Hepatocyte (in vitro differentiated cells): ENCODE results near the gene TPD52L2. TPM values are rescaled to one million over a fixed set of nuclear protein-coding genes. Genes with fewer than 3 reads are reported as not detected.

Source experiments
- DNase-seq: peaks from one replicate; pipeline ENCODE4 v3.0.0-alpha.2; 2016; ENCODE audit warnings: low spot score
- H2AFZ ChIP-seq: fragments of 200-600 bp; sonication (generic); 2 replicates; pipeline ENCODE4 v1.6.0; 2016; ENCODE audit warnings: antibody characterized with exemption, mild to moderate bottlenecking
- H3K27ac ChIP-seq: fragments of 200-600 bp; sonication (generic); 2 replicates; pipeline ENCODE4 v1.5.1; 2016; ENCODE audit warnings: mild to moderate bottlenecking
- H3K27me3 ChIP-seq: fragments of 200-600 bp; sonication (generic); 2 replicates; pipeline ENCODE4 v1.6.1; 2016
- H3K36me3 ChIP-seq: fragments of 200-600 bp; sonication (generic); replicated peaks from 2 replicates; pipeline ENCODE4 v1.5.1; 2016; ENCODE audit warnings: low read depth; ENCODE audit not compliant: insufficient read depth
- H3K4me1 ChIP-seq: fragments of 200-600 bp; sonication (generic); 2 replicates; pipeline ENCODE4 v1.5.1; 2016; ENCODE audit warnings: mild to moderate bottlenecking, moderate library complexity; ENCODE audit not compliant: insufficient read depth
- H3K4me2 ChIP-seq: fragments of 200-600 bp; sonication (generic); 2 replicates; pipeline ENCODE4 v1.6.0; 2016
- H3K4me3 ChIP-seq: fragments of 200-600 bp; sonication (generic); 2 replicates; pipeline ENCODE4 v1.5.1; 2016; ENCODE audit warnings: mild to moderate bottlenecking
- H3K79me2 ChIP-seq: fragments of 200-600 bp; sonication (generic); 2 replicates; pipeline ENCODE4 v1.6.0; 2017; ENCODE audit warnings: mild to moderate bottlenecking
- H3K9me2 ChIP-seq: fragments of 200-600 bp; sonication (generic); replicated peaks from 2 replicates; pipeline ENCODE4 v1.6.0; 2017; ENCODE audit warnings: mild to moderate bottlenecking; ENCODE audit not compliant: insufficient read depth
- H3K9me3 ChIP-seq: fragments of 200-600 bp; sonication (generic); 2 replicates; pipeline ENCODE4 v1.5.1; 2016; ENCODE audit warnings: low read depth, mild to moderate bottlenecking
- H4K20me1 ChIP-seq: fragments of 200-600 bp; sonication (generic); 2 replicates; pipeline ENCODE4 v1.6.0; 2016; ENCODE audit warnings: mild to moderate bottlenecking; ENCODE audit not compliant: insufficient read depth, poor library complexity, severe bottlenecking
- EZH2 ChIP-seq: fragments of 200-600 bp; sonication (generic); IDR thresholded peaks from 2 replicates; pipeline ENCODE4 v1.6.1; 2016; ENCODE audit warnings: antibody characterized with exemption, mild to moderate bottlenecking, borderline replicate concordance
- EZH2phosphoT487 ChIP-seq: fragments of 200-600 bp; sonication (generic); IDR thresholded peaks from one replicate; pipeline ENCODE4 v1.6.1; 2018; ENCODE audit warnings: antibody characterized with exemption, mild to moderate bottlenecking, low read depth, moderate library complexity; ENCODE audit not compliant: unreplicated experiment, severe bottlenecking
- WGBS: methylation state at CpG from one replicate; pipeline ENCODE4 v1.1.6; 2016; ENCODE audit warnings: low lambda C conversion rate; ENCODE audit errors: missing lambda C conversion rate; 5-methylcytosine and 5-hydroxymethylcytosine counted together
- polyA plus RNA-seq: library from polyadenylated mRNA; unstranded; fragments of >200 nt; fragmentation: Nextera tagmentation; extraction: Ambion mirVana; gene quantifications from 2 replicates; pipeline ENCODE4 v1.2.1, GENCODE V29; 2016
- total RNA-seq: library from RNA; depleted of rRNA; stranded (reverse); fragments of >200 nt; gene quantifications from 2 replicates; pipeline ENCODE4 v1.2.3, GENCODE V29; 2014
- TF ChIP-seq, protein P1 (sequence below): fragments of 200-600 bp; sonication (generic); IDR thresholded peaks from 2 replicates; pipeline ENCODE4 v1.5.1; 2016; ENCODE audit warnings: antibody characterized with exemption, mild to moderate bottlenecking; ENCODE audit not compliant: poor library complexity

The TPD52L2 gene
- 83.2 and 86.2 TPM in 2 replicates for total RNA-seq
- 93.8 and 98.1 TPM in 2 replicates for polyA plus RNA-seq

DNA sequence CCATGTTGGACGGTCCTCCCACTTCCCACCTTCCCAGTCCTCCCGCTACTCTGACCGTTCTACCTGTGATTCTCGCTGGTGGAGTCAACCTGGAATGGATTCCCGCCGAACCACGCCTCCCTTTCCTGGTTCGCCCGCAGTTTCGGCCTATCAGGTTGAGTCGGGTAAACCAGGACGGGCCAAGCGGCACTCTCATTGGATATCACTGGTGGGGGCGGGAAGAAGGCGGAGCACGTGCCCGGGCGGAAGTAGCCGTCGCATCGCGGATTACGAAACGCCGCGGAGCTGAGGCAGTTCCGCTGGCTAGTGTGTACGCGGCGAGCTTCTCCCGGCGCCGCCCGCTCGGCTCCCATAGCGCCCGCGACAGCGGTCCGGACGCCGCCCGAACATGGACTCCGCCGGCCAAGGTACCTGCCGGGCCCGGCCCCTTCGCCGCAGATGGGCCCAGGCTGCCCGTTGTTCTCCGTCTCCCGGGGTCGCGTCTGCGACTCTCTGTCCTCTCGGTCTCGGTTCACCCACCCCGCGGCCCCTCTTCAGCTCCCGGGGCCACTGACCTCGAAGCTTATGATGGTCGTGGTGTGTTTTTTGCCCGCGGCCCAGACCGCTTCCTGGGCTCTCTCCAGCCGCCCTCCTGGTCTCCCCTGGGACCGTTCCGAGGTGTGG lies at the start of gene TPD52L2:
TSS of gene TPD52L2 (plus strand) at position 293 of the 663 bp plus-strand sequence. CDS start at position 389, 96 bp downstream.
- Histone ChIP-seq H2AFZ (peak within 1 kb of the TSS; percentile 66), H3K27ac (peak within 1 kb of the TSS; percentile 94), H3K9me2 (no peaks in the 10 kb centered on the region), H3K79me2 (peaks cover 44% of the 10 kb centered on the region), H3K36me3 (no peaks in the 10 kb centered on the region), H4K20me1 (peaks cover 10% of the 10 kb centered on the region), H3K4me3 (peak within 1 kb of the TSS; percentile 67), H3K9me3 (no peaks in the 10 kb centered on the region), H3K4me1 (peaks cover 15% of the 10 kb centered on the region), H3K27me3 (no peaks in the 10 kb centered on the region), H3K4me2 (peak within 1 kb of the TSS; percentile 88)
- DNase-seq = peak; percentile 99
- under 1% methylated on average over 66 of the region's 68 CpGs for WGBS
- no peak for TF ChIP-seq EZH2phosphoT487
- TF ChIP-seq, protein P1, sequence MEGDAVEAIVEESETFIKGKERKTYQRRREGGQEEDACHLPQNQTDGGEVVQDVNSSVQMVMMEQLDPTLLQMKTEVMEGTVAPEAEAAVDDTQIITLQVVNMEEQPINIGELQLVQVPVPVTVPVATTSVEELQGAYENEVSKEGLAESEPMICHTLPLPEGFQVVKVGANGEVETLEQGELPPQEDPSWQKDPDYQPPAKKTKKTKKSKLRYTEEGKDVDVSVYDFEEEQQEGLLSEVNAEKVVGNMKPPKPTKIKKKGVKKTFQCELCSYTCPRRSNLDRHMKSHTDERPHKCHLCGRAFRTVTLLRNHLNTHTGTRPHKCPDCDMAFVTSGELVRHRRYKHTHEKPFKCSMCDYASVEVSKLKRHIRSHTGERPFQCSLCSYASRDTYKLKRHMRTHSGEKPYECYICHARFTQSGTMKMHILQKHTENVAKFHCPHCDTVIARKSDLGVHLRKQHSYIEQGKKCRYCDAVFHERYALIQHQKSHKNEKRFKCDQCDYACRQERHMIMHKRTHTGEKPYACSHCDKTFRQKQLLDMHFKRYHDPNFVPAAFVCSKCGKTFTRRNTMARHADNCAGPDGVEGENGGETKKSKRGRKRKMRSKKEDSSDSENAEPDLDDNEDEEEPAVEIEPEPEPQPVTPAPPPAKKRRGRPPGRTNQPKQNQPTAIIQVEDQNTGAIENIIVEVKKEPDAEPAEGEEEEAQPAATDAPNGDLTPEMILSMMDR = no peak
- TF ChIP-seq EZH2 = no peak

GRCh38 chr20:63815615-63816253 lies 49.3 kb upstream of the TPD52L2 start:
- H3K4me3 ChIP-seq = no peak overlapping the region
- H3K27ac ChIP-seq = no peak overlapping the region
- no peaks in the 10 kb centered on the region for H3K9me3 ChIP-seq
- H3K4me2 ChIP-seq = no peak overlapping the region
- H3K27me3 ChIP-seq = no peaks in the 10 kb centered on the region
- no peaks in the 10 kb centered on the region for H3K4me1 ChIP-seq
- no peaks in the 10 kb centered on the region for H4K20me1 ChIP-seq
- H3K79me2 ChIP-seq = no peaks in the 10 kb centered on the region
- H3K9me2 ChIP-seq = no peaks in the 10 kb centered on the region
- DNase-seq = no peak
- WGBS = 97% methylated on average over 14 of the region's 14 CpGs
- H2AFZ ChIP-seq = no peak overlapping the region
- TF ChIP-seq, protein P1 = no peak
- no peak for TF ChIP-seq EZH2
- no peak for TF ChIP-seq EZH2phosphoT487
- H3K36me3 ChIP-seq = no peaks in the 10 kb centered on the region

DNA sequence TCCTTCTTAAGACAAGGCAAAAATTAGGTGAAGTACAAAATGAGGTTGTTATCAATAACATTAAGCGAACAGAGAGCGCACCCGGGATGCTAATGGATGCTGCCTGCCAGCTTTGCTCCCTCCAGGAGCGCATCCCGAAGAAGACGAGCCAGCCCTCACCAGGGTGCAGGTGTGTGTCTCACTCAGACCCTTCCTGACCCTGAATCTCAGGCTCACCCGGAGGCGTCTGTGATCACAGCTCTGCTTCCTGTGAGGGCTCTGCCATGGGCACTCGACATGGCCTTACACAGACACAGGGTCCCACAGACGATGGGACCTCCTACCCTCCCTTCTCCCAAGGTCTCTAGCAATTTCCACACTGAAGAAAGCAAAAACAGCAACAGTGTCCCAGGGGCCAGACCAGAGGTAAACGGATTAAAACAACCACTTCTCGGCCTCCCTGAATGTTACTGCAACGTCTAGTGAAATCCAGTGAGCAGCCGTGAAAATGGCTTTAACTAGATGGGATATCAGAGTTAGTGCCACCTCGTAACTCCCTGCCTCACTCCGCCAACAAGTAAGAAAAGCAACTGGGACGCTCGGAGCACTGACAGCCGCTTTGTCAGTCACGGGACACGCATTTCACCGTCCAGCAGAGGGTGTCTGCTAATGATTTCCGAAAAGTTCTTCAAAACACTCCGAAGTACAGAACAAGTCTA lies 45.7 kb upstream of the TPD52L2 start:
- H3K4me3 ChIP-seq = no peak overlapping the region
- no peak overlapping the region for H3K4me2 ChIP-seq
- no peaks in the 10 kb centered on the region for H3K79me2 ChIP-seq
- no peaks in the 10 kb centered on the region for H3K9me2 ChIP-seq
- H3K36me3 ChIP-seq = no peaks in the 10 kb centered on the region
- no peak for DNase-seq
- H4K20me1 ChIP-seq = no peaks in the 10 kb centered on the region
- H3K27me3 ChIP-seq = no peaks in the 10 kb centered on the region
- H2AFZ ChIP-seq = no peak overlapping the region
- H3K9me3 ChIP-seq = no peaks in the 10 kb centered on the region
- H3K4me1 ChIP-seq = no peaks in the 10 kb centered on the region
- H3K27ac ChIP-seq = no peak overlapping the region
- 68% methylated on average over 23 of the region's 24 CpGs for WGBS
- no peak for TF ChIP-seq EZH2
- TF ChIP-seq, protein P1 = peak; percentile 20
